ENCODE results near the gene SHC4.
"Not testable (repeated sequence)": the region's sequence is repeated elsewhere in the genome, so short reads cannot be mapped to it uniquely, and the experiment has no call there.

SHC4 gene

GRCh38 chr15:48794697-48795134, 169.0 kb downstream of the SHC4 start:
- DNase-seq (ENCODE audit: low read depth): no peak

- DNase-seq (ENCODE audit: low read depth): no peak
Observed at GRCh38 chr15:48792408-48792807, 171.3 kb downstream of the SHC4 start.

GRCh38 chr15:48790466-48791115, 173.1 kb downstream of the SHC4 start:
- not testable (repeated sequence) for DNase-seq (ENCODE audit: low read depth)

GRCh38 chr15:48785712-48786111, 178.0 kb downstream of the SHC4 start:
- no peak for DNase-seq (ENCODE audit: low read depth)

GRCh38 chr15:48785195-48785594, 178.5 kb downstream of the SHC4 start:
- DNase-seq (ENCODE audit: low read depth): no peak

- no peak for DNase-seq (ENCODE audit: low read depth)
Observed at GRCh38 chr15:48784756-48785155, 179.0 kb downstream of the SHC4 start.

GRCh38 chr15:48782911-48783310, 180.8 kb downstream of the SHC4 start:
- DNase-seq (ENCODE audit: low read depth): no peak

- no peak for DNase-seq (ENCODE audit: low read depth)
Observed at GRCh38 chr15:48781481-48782081, 182.1 kb downstream of the SHC4 start.

GRCh38 chr15:48781017-48781416, 182.7 kb downstream of the SHC4 start:
- DNase-seq (ENCODE audit: low read depth): no peak

GRCh38 chr15:48778331-48778730, 185.4 kb downstream of the SHC4 start:
- DNase-seq (ENCODE audit: low read depth): no peak

GRCh38 chr15:48777645-48778330, 185.9 kb downstream of the SHC4 start:
- DNase-seq (ENCODE audit: low read depth): no peak

- DNase-seq (ENCODE audit: low read depth): no peak
Observed at GRCh38 chr15:48775546-48775945, 188.2 kb downstream of the SHC4 start.

GRCh38 chr15:48774484-48774883, 189.2 kb downstream of the SHC4 start:
- DNase-seq (ENCODE audit: low read depth): no peak
